ENCODE measurements around the gene AKAP8. TPM values are rescaled to one million over a fixed set of nuclear protein-coding genes. Genes with fewer than 3 reads are reported as not detected.
A peak's percentile ranks its signal among the peaks of the same experiment; 100 is the strongest.

The AKAP8 gene
- total RNA-seq, 4 donors from 2014 or later = 28.8 to 53.1 (median 34.8) TPM

- H3K4me3 ChIP-seq (ENCODE audit: low read depth, poor library complexity, severe bottlenecking) = no peak overlapping the region
- 13 to 24% methylated on average over 5 of the region's 5 CpGs for WGBS, 2 donors
- DNase-seq (ENCODE audit: low spot score in 2 of 2) = peak; percentile 76 to 93
- TF ChIP-seq CTCF (IDR thresholded peaks at IDR 0.05) (no peak), POLR2A (IDR thresholded peaks at IDR 0.05) (no peak)
- intact Hi-C loops (cut with DNase I; ENCODE audit: low total_unique reads) = no loop called here
Measured at GRCh38 chr19:15323496-15324235, 55.9 kb downstream of the AKAP8 start.

GRCh38 chr19:15321739-15322138 lies 57.8 kb downstream of the AKAP8 start:
- WGBS, 2 donors = 50 to 60% methylated on average over 2 of the region's 2 CpGs
- TF ChIP-seq CTCF (IDR thresholded peaks at IDR 0.05) (no peak), POLR2A (IDR thresholded peaks at IDR 0.05) (no peak)
- intact Hi-C loops (cut with DNase I; ENCODE audit: low total_unique reads) = no loop called here
- no peak overlapping the region for H3K4me3 ChIP-seq (ENCODE audit: low read depth, poor library complexity, severe bottlenecking)
- no peak for DNase-seq (ENCODE audit: low spot score in 2 of 2)

GRCh38 chr19:15320116-15320515 lies 59.5 kb downstream of the AKAP8 start:
- no peak for DNase-seq (ENCODE audit: low spot score in 2 of 2)
- intact Hi-C loops (cut with DNase I; ENCODE audit: low total_unique reads) = no loop called here
- TF ChIP-seq POLR2A (IDR thresholded peaks at IDR 0.05) = no peak
- no peak for TF ChIP-seq CTCF (IDR thresholded peaks at IDR 0.05)
- no peak overlapping the region for H3K4me3 ChIP-seq (ENCODE audit: low read depth, poor library complexity, severe bottlenecking)
- 31 to 37% methylated on average over 4 of the region's 4 CpGs for WGBS, 2 donors

- DNase-seq (ENCODE audit: low spot score in 2 of 2) = no peak
- WGBS, 2 donors = 45 to 49% methylated on average over 6 of the region's 6 CpGs
- intact Hi-C loops (cut with DNase I; ENCODE audit: low total_unique reads) = no loop called here
- no peak for TF ChIP-seq CTCF (IDR thresholded peaks at IDR 0.05)
- TF ChIP-seq POLR2A (IDR thresholded peaks at IDR 0.05) = no peak
- no peak overlapping the region for H3K4me3 ChIP-seq (ENCODE audit: low read depth, poor library complexity, severe bottlenecking)
Measured at GRCh38 chr19:15318241-15318691, 61.3 kb downstream of the AKAP8 start.

GRCh38 chr19:15317392-15318071 lies 62.1 kb downstream of the AKAP8 start:
- TF ChIP-seq POLR2A (IDR thresholded peaks at IDR 0.05) = no peak
- no peak for TF ChIP-seq CTCF (IDR thresholded peaks at IDR 0.05)
- DNase-seq (ENCODE audit: low spot score in 2 of 2) = no peak
- 41 to 49% methylated on average over 3 of the region's 3 CpGs for WGBS, 2 donors
- H3K4me3 ChIP-seq (ENCODE audit: low read depth, poor library complexity, severe bottlenecking) = no peak overlapping the region
- intact Hi-C loops (cut with DNase I; ENCODE audit: low total_unique reads) = no loop called here
